AG04450 (cell line): Measurements from ENCODE around the gene TLCD5. TPM values are rescaled to one million over a fixed set of nuclear protein-coding genes. Genes with fewer than 3 reads are reported as not detected.
A peak's percentile ranks its signal among the peaks of the same experiment; 100 is the strongest.

Experiments
- CTCF ChIA-PET: fragments of 300-600, 350-600 bp; formaldehyde crosslinking; extraction: SDS; loops from one replicate; lab custom pipeline; 2022; ENCODE audit warnings: antibody characterized with exemption, inconsistent platforms; lab: Charles Lee
- POLR2A ChIA-PET: fragments of 350-600 bp; formaldehyde crosslinking; extraction: SDS; loops from one replicate; lab custom pipeline; 2021; ENCODE audit warnings: antibody characterized with exemption, inconsistent platforms; lab: Yijun Ruan, JAX
- DNase-seq: peaks from one replicate; pipeline ENCODE4 v3.0.0-alpha.2; 2011; ENCODE audit warnings: low read depth, low spot score
- H3K27ac ChIP-seq: one replicate; pipeline ENCODE4 v1.5.1; 2012; ENCODE audit warnings: low read depth, low read length, control low read depth
- H3K27me3 ChIP-seq: one replicate; pipeline ENCODE4 v1.6.0; 2012; ENCODE audit warnings: low read length; ENCODE audit not compliant: control insufficient read depth, insufficient read depth
- H3K4me3 ChIP-seq: 2 replicates; pipeline ENCODE4 v1.5.1; 2011; ENCODE audit warnings: mild to moderate bottlenecking, low read depth, low read length, control low read depth
- H3K9me3 ChIP-seq: 2 replicates; pipeline ENCODE4 v1.5.1; 2012; ENCODE audit warnings: low read length; ENCODE audit not compliant: control insufficient read depth, insufficient read depth
- CTCF ChIP-seq: IDR thresholded peaks from 2 replicates; pipeline ENCODE4 v1.5.1; 2011; ENCODE audit warnings: low read depth, low read length, control low read depth, inconsistent platforms
- polyA plus RNA-seq: library from polyadenylated mRNA; depleted of rRNA; stranded (reverse); fragments of >200 nt; gene quantifications from 2 replicates; pipeline ENCODE4 v1.2.3, GENCODE V29; 2011

The TLCD5 gene
- polyA plus RNA-seq, 1 experiment = 14.9 TPM

GRCh38 chr11:120358729-120359128 is 33.6 kb downstream of the TLCD5 start:
- H3K4me3 ChIP-seq = no peak overlapping the region
- POLR2A ChIA-PET = no interaction called here
- no peaks in the 10 kb centered on the region for H3K27me3 ChIP-seq
- CTCF ChIA-PET = interaction anchor here (0.6 kb wide), 1 partner anchor 17 kb away, joined by 4 read pairs; no protein-coding TSS in a partner anchor
- no peak overlapping the region for H3K27ac ChIP-seq
- H3K9me3 ChIP-seq = peaks cover 2% of the 10 kb centered on the region; the same call in 1 of the 2 replicates
- DNase-seq = no peak
- TF ChIP-seq CTCF = no peak

- ChIA-PET POLR2A (no interaction called here), CTCF (no interaction called here)
- no peak for TF ChIP-seq CTCF
- Histone ChIP-seq H3K27ac (peak overlapping the region; percentile 47), H3K27me3 (no peaks in the 10 kb centered on the region), H3K9me3 (peaks cover 2% of the 10 kb centered on the region; the same call in 1 of the 2 replicates), H3K4me3 (no peak overlapping the region)
- no peak for DNase-seq
These were observed 38.3 kb downstream of the TLCD5 start for GRCh38 chr11:120363436-120363835.

GRCh38 chr11:120365512-120365911 is 40.4 kb downstream of the TLCD5 start:
- no peaks in the 10 kb centered on the region for H3K27me3 ChIP-seq
- no peak for TF ChIP-seq CTCF
- no peak overlapping the region for H3K27ac ChIP-seq
- no peak overlapping the region for H3K4me3 ChIP-seq
- ChIA-PET CTCF (no interaction called here), POLR2A (no interaction called here)
- DNase-seq = no peak
- H3K9me3 ChIP-seq = peaks cover 2% of the 10 kb centered on the region; the same call in 1 of the 2 replicates

DNA sequence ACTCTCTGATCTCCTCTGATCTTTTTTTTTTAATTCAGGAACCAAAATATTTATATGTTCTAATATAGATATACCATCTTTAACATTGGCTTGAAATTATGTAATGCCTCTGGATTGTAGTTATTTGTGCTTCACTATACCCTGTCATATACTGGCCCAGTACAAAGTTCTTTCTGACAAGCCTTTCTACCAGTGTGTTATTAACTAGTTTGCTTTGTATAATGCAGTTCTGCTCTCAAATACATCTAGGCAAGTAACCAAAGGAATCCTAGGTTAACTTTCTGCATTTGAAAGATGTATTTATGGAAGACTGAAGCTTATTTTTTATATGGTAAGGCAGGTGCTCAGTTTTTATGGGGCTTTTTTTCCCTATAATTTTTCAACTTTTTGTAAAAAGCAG is 47.2 kb downstream of the TLCD5 start:
- Histone ChIP-seq H3K27ac (no peak overlapping the region), H3K9me3 (peaks cover under 1% of the 10 kb centered on the region; the same call in 1 of the 2 replicates), H3K4me3 (no peak overlapping the region), H3K27me3 (no peaks in the 10 kb centered on the region)
- POLR2A ChIA-PET = no interaction called here
- no peak for DNase-seq
- CTCF ChIA-PET = interaction anchor here (0.7 to 1.2 kb wide), 2 partner anchors 19 to 37 kb away, joined by 3 to 4 read pairs; no protein-coding TSS in a partner anchor
- no peak for TF ChIP-seq CTCF

GRCh38 chr11:120375076-120375475 is 50.0 kb downstream of the TLCD5 start:
- no peak for DNase-seq
- Histone ChIP-seq H3K27ac (no peak overlapping the region), H3K9me3 (peaks cover 2% of the 10 kb centered on the region; the same call in 1 of the 2 replicates), H3K4me3 (no peak overlapping the region), H3K27me3 (no peaks in the 10 kb centered on the region)
- ChIA-PET POLR2A (no interaction called here), CTCF (interaction anchor here (0.6 to 1.9 kb wide), 2 partner anchors 20 to 40 kb away, joined by 5 read pairs; no protein-coding TSS in a partner anchor)
- no peak for TF ChIP-seq CTCF
